Stimulated activated CD4-positive, alpha-beta T cell treated with anti-CD3 and anti-CD28 coated beads, Interleukin-1b, Interleukin-23, amount 100 ng/mL, for 24 hours (primary cell): ENCODE data around the gene ERVFRD-1.
"Not testable (repeated sequence)": the region's sequence is repeated elsewhere in the genome, so short reads cannot be mapped to it uniquely, and the experiment has no call there.

ENCODE experiments used
- DNase-seq, 4 experiments: peaks; one replicate each; pipeline ENCODE4 v3.0.0-alpha.2; 2020; ENCODE audit warnings: low read depth in 4 of 4, low spot score in 1 of 4

The ERVFRD-1 gene

GRCh38 chr6:11092668-11093375, 18.7 kb downstream of the ERVFRD-1 start:
- DNase-seq, result peak in 1 of 4 experiments; percentile 16

GRCh38 chr6:11091141-11091540, 20.4 kb downstream of the ERVFRD-1 start:
- not testable (repeated sequence) for DNase-seq

- DNase-seq, result no peak
These were observed 21.8 kb downstream of the ERVFRD-1 start for GRCh38 chr6:11089695-11090094.

DNA sequence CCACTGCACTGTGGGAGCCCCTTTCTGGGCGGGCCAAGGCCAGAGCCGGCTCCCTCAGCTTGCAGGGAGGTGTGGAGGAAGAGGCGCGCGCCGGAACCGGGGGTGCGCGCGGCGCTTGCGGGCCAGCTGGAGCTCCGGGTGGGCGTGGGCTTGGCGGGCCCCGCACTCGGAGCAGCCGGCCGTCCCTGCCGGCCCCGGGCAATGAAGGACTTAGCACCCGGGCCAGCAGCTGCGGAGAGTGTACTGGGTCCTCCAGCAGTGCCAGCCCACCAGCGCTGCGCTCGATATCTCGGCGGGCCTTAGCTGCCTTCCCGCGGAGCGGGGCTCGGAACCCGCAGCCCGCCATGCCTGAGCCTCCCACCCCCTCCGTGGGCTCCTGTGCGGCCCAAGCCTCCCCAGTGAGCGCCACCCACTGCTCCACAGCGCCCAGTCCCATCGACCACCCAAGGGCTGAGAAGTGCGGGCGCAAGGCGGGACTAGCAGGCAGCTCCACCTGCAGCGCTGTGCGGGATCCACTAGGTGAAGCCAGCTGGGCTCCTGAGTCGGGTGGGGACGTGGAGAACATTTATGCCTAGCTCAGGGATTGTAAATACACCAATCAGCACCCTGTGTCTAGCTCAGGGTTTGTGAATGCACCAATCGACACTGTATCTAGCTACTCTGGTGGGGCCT, 24.2 kb downstream of the ERVFRD-1 start:
- not testable (repeated sequence) for DNase-seq

- DNase-seq, result no peak
These were observed 25.6 kb downstream of the ERVFRD-1 start for GRCh38 chr6:11085758-11086435.

DNA sequence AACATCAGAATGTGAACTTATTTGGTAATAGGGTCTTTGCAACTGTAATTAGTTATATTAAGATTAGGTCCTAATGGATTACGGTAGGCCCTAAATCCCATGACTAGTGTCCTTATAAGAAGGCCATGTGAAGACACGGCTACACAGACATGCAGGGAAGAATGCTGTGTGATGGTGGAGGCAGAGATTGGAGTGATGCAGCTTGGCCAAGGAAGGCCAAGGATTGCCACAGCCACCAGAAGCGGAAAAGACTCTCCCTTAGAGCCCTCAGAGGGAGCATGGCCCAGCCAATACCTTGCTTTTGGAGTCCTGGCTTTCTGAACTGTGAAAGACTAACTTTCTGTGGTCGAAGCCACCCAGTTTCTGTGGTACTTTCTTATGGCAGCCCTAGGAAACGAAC, 27.6 kb downstream of the ERVFRD-1 start:
- DNase-seq, result no peak

DNA sequence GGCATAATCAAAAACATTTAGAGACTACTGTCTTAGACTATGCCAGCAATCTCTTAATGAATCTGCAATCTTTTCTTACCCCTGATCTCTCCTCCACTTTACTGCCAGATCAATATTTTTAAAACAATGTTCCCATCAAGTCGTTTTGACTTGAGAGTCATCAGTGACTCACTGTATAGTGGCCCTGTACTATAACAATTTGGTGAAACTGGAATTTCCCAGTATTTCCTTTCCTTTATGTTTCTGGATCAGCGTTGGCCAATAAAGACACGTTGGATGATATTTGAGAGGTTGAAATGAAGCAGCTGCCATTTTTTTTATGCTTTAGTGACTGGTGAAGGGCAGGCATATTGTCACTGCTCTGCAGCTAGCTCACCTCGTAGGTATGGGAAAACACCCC, 28.0 kb downstream of the ERVFRD-1 start:
- no peak for DNase-seq

DNA sequence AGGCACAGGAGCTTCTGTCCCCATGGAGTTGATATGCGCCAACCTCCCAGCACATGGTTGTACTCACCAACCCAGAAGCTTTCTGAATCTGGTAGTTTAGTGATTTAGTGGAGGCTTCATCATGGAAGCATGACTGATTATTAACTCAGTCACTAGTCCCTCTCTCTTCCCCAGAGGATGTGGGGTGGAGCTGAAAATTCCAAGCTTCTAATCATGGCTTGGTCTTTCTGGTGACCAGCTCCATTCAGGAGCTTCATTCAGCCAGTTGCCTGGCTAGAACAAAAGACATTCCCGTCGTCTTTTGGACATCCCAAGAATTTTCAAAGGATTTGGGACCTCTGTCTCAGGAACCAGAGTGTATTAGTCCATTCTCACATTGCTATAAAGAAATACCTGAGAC, 31.2 kb downstream of the ERVFRD-1 start:
- no peak for DNase-seq

DNA sequence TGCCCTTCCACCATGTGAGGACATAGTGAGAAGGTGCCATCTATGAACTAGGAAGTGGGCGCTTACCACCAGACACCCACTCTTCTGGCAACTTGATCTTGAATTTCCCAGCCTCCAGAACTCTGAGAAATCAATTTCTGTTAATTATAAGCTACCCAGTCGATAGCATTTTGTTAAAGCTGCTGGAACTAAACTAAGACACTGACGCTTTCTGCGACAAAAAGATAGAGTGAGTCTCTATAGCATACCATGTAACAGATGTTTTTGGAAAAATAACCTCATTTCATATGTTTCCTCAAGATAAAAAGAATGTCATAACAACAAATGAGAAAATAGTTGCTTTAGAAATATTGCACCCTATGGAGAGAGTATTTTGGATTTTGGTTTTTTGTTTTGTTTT, 33.3 kb downstream of the ERVFRD-1 start:
- DNase-seq, result no peak

- DNase-seq, result no peak
These were observed 35.0 kb downstream of the ERVFRD-1 start for GRCh38 chr6:11076540-11076939.

DNA sequence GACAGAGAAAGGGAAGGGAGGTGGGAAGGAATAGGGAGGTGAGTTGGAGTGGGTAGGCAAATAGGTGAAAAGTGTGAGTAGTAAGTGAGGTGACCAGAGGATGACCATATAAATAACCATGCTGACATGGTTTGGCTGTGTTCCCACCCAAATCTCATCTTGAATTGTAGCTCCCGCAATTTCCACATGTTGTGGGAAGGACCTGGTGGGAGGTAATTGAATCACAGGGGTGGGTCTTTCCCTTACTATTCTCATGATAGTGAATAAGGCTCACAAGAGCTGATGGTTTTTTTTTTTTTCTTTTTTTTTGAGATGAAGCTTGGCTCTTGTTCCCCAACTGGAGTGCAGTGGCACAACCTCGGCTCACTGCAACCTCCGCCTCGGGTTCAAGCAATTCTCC, 39.4 kb downstream of the ERVFRD-1 start:
- no peak for DNase-seq

GRCh38 chr6:11069760-11070159, 41.8 kb downstream of the ERVFRD-1 start:
- DNase-seq, result no peak

DNA sequence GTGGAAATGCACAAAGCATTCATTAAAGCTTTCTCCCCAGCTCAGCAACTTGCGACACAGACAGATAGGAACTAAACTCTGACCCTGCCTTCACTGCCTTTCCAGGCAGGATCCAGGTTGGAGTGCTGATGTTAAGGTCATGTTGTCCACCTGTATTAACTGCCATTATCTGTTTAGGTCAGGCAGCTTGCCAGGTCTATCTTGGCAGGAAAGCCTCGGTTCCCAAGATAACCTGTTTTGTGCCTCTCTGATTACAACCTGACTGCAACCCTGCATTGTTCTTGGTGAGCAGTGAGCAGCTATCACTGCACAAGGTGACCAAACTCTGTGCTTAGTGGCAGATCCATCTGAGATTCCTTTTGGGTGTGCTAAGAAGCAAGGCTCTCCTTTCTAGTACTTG, 44.2 kb downstream of the ERVFRD-1 start:
- DNase-seq, result no peak

DNA sequence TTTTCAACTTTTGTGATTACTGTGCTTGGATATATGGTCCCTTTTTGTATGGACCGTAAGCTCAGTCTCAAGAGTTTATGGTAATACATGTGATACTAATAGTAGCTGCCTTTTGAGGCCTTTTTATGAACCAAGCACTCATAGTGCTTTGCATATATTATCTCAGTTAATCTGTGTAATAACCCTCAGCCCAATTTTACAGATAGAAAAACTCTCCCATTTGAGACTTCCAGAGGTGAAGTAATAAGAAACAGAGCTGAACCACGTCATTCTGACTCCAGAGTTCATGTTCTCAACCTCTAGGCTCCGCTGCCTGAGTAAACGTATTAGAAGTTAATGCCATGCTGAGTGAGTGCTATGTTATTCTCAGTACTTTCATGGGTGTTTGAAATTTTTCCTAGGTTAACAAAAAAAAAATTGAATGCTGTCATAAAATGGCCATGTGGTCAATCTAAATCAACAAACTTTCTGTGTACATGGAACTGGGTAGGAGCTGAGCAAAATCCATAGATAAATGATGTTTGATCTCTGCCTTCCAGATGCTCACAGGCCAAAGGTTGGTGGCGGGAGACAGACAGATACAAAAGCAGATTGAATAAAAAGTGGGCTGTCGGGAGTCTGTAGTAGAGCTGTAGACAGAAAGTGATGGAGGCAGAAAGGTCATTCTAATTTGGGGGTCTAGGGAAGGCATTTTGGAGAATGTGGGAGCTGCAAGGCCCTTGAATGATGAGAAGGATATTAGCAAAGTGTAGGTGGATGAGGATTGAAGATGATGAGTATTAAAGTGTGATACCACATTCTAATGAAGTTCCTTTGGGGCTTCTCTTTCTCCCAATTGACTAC, 44.8 kb downstream of the ERVFRD-1 start:
- no peak for DNase-seq

GRCh38 chr6:11065436-11066202, 45.9 kb downstream of the ERVFRD-1 start:
- DNase-seq, result no peak

DNA sequence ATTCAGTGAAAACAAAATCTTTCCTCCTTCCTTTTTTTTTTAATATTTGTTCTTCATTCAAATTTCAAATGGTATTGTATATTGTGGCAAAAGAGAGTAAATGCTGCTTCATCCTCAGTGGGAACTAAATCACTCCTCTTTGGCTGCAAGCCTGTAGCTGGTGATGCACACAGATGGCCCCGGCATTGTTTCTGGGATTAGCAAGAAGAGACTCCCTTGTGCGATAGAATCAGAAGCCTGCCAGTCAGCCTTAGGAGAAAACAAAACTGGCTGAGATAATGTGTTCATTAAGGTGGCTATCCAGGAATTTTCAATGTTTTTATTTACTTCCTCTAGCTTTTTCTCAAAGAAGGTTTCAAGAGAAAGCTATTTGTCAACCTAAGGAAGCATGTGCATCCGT, 46.7 kb downstream of the ERVFRD-1 start:
- DNase-seq, result no peak

- DNase-seq, result no peak
These were observed 48.8 kb downstream of the ERVFRD-1 start for GRCh38 chr6:11062715-11063114.

DNA sequence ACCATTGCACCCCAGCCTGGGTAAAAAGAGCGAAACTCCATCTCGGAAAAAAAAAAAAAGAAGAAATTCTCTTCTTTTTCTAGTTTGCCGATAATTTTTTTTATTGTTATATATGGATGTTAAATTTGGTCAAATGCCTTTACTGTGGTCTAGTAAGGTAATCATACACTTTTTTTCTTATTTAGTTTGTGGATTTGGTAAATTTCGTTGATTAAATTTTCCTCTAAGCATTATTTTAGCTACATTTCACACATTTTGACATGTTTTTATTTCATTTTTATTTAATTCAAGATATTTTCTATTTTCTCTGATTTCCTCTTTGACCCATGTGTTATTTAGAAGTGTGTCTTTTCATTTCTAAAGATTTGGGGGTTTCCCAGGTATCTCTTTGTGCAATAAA, 49.4 kb downstream of the ERVFRD-1 start:
- no peak for DNase-seq

GRCh38 chr6:11058406-11058805, 53.1 kb downstream of the ERVFRD-1 start:
- DNase-seq, result no peak

GRCh38 chr6:11056871-11057270, 54.7 kb downstream of the ERVFRD-1 start:
- no peak for DNase-seq
